ENCODE results near the gene COX20. TPM values are rescaled to one million over a fixed set of nuclear protein-coding genes. Genes with fewer than 3 reads are reported as not detected.
A peak's percentile ranks its signal among the peaks of the same experiment; 100 is the strongest.

The COX20 gene
- total RNA-seq, 2 donors from 2014 or later, result 13.2 to 35.3 TPM

DNA sequence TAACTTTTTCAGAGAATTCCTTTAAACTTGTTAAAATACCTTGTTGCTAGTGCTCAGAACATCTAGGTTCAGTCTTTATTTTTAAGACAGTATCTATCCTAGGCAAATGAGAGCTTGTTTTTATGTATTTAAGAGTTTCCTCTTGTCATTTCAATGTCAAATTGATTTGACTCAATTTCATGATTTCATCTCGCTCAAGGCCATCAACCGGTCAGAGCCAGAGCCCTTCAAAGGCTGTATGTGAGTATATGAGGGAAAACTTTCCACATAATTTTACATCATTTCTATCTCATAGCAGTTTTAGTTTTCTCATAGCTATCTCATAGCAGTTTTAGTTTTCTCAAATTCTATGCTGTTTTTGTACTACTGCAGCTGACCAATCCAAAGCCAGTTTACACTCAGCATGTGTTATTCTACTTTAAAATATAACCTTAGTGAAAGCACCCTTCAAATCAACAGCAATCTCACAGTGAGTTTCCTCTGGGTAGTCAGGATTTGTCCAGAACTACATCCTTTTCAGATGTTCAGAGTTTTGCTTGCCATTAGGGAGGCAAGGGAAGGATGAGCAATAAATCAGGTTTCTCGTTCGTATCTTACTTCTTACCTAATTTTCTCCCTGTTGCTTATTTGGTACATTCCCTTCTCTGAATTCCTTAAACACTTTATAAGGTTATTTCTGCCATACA, 16.2 kb downstream of the COX20 start:
- TF ChIP-seq, protein P1, sequence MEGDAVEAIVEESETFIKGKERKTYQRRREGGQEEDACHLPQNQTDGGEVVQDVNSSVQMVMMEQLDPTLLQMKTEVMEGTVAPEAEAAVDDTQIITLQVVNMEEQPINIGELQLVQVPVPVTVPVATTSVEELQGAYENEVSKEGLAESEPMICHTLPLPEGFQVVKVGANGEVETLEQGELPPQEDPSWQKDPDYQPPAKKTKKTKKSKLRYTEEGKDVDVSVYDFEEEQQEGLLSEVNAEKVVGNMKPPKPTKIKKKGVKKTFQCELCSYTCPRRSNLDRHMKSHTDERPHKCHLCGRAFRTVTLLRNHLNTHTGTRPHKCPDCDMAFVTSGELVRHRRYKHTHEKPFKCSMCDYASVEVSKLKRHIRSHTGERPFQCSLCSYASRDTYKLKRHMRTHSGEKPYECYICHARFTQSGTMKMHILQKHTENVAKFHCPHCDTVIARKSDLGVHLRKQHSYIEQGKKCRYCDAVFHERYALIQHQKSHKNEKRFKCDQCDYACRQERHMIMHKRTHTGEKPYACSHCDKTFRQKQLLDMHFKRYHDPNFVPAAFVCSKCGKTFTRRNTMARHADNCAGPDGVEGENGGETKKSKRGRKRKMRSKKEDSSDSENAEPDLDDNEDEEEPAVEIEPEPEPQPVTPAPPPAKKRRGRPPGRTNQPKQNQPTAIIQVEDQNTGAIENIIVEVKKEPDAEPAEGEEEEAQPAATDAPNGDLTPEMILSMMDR (IDR thresholded peaks at IDR 0.05), result no peak
- TF ChIP-seq POLR2A (IDR thresholded peaks at IDR 0.05), result no peak
- peak; percentile 23 for ATAC-seq

DNA sequence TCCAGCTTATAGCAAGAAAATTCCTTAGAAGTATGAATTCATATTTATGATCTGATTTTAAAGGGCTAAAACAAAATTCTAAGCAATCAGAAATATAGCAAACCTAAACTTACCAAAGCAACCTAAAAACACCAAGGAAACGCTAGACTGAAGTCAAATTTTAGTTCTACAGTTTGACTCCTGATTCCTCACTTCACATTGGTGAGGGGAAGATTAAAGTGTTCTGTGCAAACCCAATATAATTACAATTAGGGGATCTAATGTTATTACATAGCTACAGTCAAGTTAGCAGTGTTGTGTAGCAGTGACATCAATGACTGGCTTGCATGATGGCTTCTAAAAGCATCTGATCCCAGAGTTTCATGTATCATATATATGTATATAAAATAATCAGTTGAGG, 17.2 kb downstream of the COX20 start:
- 90 to 96% methylated on average over 1 of the region's 1 CpG for WGBS, 2 donors
- no peak for TF ChIP-seq POLR2A (IDR thresholded peaks at IDR 0.05)
- TF ChIP-seq, protein P1 (IDR thresholded peaks at IDR 0.05), result no peak
- DNase-seq (no peak), ATAC-seq (no peak)
- no peak overlapping the region for H3K27ac ChIP-seq
- no peaks in the 10 kb centered on the region for H3K9me3 ChIP-seq
- intact Hi-C loops (cut with DNase I), result no loop called here
- peaks cover 56% of the 10 kb centered on the region for H3K4me1 ChIP-seq
- no peak overlapping the region for H3K4me3 ChIP-seq
- no peaks in the 10 kb centered on the region for H3K27me3 ChIP-seq
- H3K36me3 ChIP-seq (replicated peaks in 1 of 2; ENCODE audit: insufficient read depth in 1 of 2, low read depth in 2 of 2), result peaks cover 27 to 32% of the 10 kb centered on the region in 2 donors

More for the DNA sequence above, 16.2 kb downstream of the COX20 start:
- H3K36me3 ChIP-seq (replicated peaks in 1 of 2; ENCODE audit: insufficient read depth in 1 of 2, low read depth in 2 of 2), result peaks cover 18 to 25% of the 10 kb centered on the region in 2 donors
- no peaks in the 10 kb centered on the region for H3K27me3 ChIP-seq
- WGBS, 2 donors, result 69 to 74% methylated on average over 4 of the region's 4 CpGs
- H3K27ac ChIP-seq, result peak overlapping the region in 1 of 4 donors; percentile 0
- no peaks in the 10 kb centered on the region for H3K9me3 ChIP-seq
- H3K4me1 ChIP-seq, result peaks cover 49% of the 10 kb centered on the region
- no peak overlapping the region for H3K4me3 ChIP-seq
- intact Hi-C loops (cut with DNase I), result no loop called here
- DNase-seq, result no peak

DNA sequence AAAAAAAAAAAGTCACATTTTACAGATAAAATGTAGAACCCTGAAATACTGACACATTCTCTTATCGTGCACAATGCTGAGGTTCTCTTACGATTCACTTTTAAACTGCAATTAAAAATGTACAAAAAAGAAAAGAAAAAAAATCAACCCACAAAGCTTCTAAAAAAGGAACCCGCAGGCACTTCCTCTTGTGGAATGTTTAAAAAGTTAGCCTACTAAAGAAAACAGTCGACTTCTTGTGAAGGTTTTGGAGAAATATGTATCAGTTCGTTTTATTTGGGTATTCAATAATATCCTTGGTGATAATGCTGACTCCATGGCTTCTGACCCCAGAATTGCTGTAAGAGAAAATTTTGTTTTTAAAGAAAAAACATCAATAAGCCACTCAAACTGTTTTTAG, 18.7 kb downstream of the COX20 start:
- ATAC-seq (no peak), DNase-seq (no peak)
- no peak overlapping the region for H3K4me3 ChIP-seq
- WGBS, 2 donors, result 60 to 65% methylated on average over 5 of the region's 5 CpGs
- no peak overlapping the region for H3K27ac ChIP-seq
- H3K9me3 ChIP-seq, result no peaks in the 10 kb centered on the region
- intact Hi-C loops (cut with DNase I), result no loop called here
- peaks cover 30 to 43% of the 10 kb centered on the region in 2 donors for H3K36me3 ChIP-seq (replicated peaks in 1 of 2; ENCODE audit: insufficient read depth in 1 of 2, low read depth in 2 of 2)
- no peaks in the 10 kb centered on the region for H3K27me3 ChIP-seq
- peaks cover 67% of the 10 kb centered on the region for H3K4me1 ChIP-seq
- TF ChIP-seq POLR2A (IDR thresholded peaks at IDR 0.05), result no peak
- TF ChIP-seq, protein P1 (IDR thresholded peaks at IDR 0.05), result no peak

DNA sequence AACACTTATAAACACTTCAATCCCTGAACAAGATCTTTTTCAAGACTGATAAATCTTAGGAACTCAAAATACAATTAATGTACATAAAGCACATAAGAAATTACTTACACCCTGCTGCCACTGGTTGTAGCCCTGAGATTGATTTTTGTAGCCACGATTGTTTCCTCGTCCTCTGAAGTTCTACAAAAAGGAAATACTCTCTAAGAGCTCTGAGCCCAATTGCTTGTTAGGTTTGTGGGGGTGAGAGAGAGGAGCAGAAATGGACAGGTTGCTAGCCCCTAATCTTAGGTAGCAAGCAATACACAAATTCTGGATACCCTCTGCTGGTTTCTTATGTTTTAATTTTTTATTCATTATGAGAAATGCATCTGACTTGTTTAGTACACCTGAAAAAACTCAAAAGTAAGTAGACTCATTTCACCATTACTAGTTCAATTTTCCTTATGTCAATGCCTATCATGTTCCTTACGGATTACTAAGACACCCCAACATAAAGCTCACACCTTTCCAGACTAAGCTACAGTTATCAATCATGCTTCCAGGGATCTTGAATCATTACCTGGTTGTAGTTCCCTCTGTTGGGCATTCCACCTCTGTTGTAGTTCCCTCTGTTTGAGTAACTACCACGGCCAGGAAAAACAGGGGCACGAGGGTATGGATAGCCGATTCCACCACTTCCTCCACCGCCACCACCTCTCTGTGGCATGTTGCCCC, 19.6 kb downstream of the COX20 start:
- Histone ChIP-seq H3K9me3 (no peaks in the 10 kb centered on the region), H3K36me3 (replicated peaks in 1 of 2; ENCODE audit: insufficient read depth in 1 of 2, low read depth in 2 of 2) (peaks cover 30 to 48% of the 10 kb centered on the region in 2 donors), H3K27ac (peak overlapping the region in 1 of 4 donors; percentile 5), H3K4me3 (no peak overlapping the region), H3K4me1 (peaks cover 66% of the 10 kb centered on the region), H3K27me3 (no peaks in the 10 kb centered on the region)
- no peak for TF ChIP-seq POLR2A (IDR thresholded peaks at IDR 0.05)
- TF ChIP-seq, protein P1 (IDR thresholded peaks at IDR 0.05), result no peak
- DNase-seq (no peak), ATAC-seq (no peak)
- 61 to 63% methylated on average over 7 of the region's 7 CpGs for WGBS, 2 donors
- intact Hi-C loops (cut with DNase I), result no loop called here
